Esophagus muscularis mucosa (tissue), 4 donors: ENCODE data around the gene TM9SF3. TPM values are rescaled to one million over a fixed set of nuclear protein-coding genes. Genes with fewer than 3 reads are reported as not detected.
A peak's percentile ranks its signal among the peaks of the same experiment; 100 is the strongest.
"Not testable (repeated sequence)": the region's sequence is repeated elsewhere in the genome, so short reads cannot be mapped to it uniquely, and the experiment has no call there.

Experiments used
- DNase-seq: peaks from one replicate; pipeline ENCODE4 v3.0.0-alpha.2; 2017; ENCODE audit errors: extremely low spot score
- H3K27ac ChIP-seq, 4 donors: fragments of 200-600 bp; sonication (generic); replicated peaks in 1 of 4; 1 replicate in 3 of 4; 2 replicates in 1 of 4; pipeline ENCODE4 v1.5.1; 2016 to 2019; ENCODE audit warnings: mild to moderate bottlenecking in 1 of 4
- H3K27me3 ChIP-seq, 4 donors: fragments of 200-600 bp; sonication (generic); one replicate each; pipeline versions ENCODE4 v1.5.1 to v1.6.0; 2016 to 2019
- H3K36me3 ChIP-seq, 4 donors: fragments of 200-600 bp; sonication (generic); one replicate each; pipeline ENCODE4 v1.5.1; 2016 to 2019
- H3K4me1 ChIP-seq, 4 donors: fragments of 200-600 bp; sonication (generic); one replicate each; pipeline ENCODE4 v1.5.1; 2016 to 2019
- H3K4me3 ChIP-seq, 4 donors: fragments of 200-600 bp; sonication (generic); 1 replicate in 2 of 4; 2 replicates in 2 of 4; pipeline ENCODE4 v1.5.1; 2016 to 2019; ENCODE audit warnings: mild to moderate bottlenecking in 4 of 4, moderate library complexity in 1 of 4
- H3K9me3 ChIP-seq, 4 donors: fragments of 200-600 bp; sonication (generic); 1 replicate in 3 of 4; 2 replicates in 1 of 4; pipeline ENCODE4 v1.5.1; 2016 to 2019
- CTCF ChIP-seq, 3 experiments: fragments of 200-600 bp in 2 of 3; fragments of 450-650 bp in 1 of 3; sonication (generic) in 2 of 3; IDR thresholded peaks; one replicate each; pipeline ENCODE4 v1.5.1; 2017 to 2019; ENCODE audit warnings: antibody characterized with exemption in 3 of 3, mild to moderate bottlenecking in 2 of 3, moderate library complexity in 1 of 3
- EP300 ChIP-seq: sonication (generic); formaldehyde crosslinking; IDR thresholded peaks from one replicate; pipeline ENCODE4 v1.6.1; 2017; ENCODE audit warnings: antibody characterized with exemption
- POLR2A ChIP-seq: fragments of 450-650 bp; IDR thresholded peaks from one replicate; pipeline ENCODE4 v1.6.1; 2017; ENCODE audit warnings: antibody characterized with exemption, moderate library complexity, mild to moderate bottlenecking, low read depth
- POLR2AphosphoS5 ChIP-seq, 2 donors: sonication (generic); formaldehyde crosslinking; IDR thresholded peaks; one replicate each; pipeline ENCODE4 v1.6.1; 2017; ENCODE audit warnings: antibody characterized with exemption in 2 of 2
- WGBS: methylation state at CpG from one replicate; pipeline ENCODE4 v1.1.5; 2018; 5-methylcytosine and 5-hydroxymethylcytosine counted together
- intact Hi-C: fragments of 100-400 bp; cut with DNase I; formaldehyde crosslinking; loops from one replicate; pipeline ENCODE4 v1.15.1; 2023
- total RNA-seq, 4 donors: library from RNA; depleted of rRNA; stranded (reverse); fragments of >200 nt; gene quantifications; one replicate each; pipeline versions ENCODE4 v1.1.0 to v1.2.1, GENCODE V29; 2016

The TM9SF3 gene
- total RNA-seq, 4 donors from 2014 or later = 72.0 to 110 (median 90.5) TPM

DNA sequence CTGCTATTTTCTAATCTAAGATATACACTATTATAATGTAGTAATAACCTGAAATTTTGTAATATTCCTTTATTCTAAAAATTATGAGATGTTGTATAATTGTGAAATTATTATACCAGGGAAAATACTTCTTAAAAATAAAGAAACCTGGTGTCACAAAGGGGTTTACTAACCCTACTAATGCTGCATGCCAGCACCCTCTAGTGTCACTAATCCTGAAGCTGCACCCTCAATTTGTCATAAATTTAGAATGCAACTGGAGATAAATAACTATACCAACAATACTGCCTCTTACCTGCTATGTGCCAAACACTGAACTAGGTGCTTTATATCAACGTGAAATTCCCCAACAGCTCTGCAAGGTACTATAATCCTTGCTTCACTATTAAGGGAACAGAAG lies 30.8 kb downstream of the TM9SF3 start:
- intact Hi-C loops = no loop called here
- peak; percentile 7 to 31 (median 21) for TF ChIP-seq CTCF (IDR thresholded peaks at IDR 0.05)
- no peak for TF ChIP-seq POLR2AphosphoS5 (IDR thresholded peaks at IDR 0.05)
- Histone ChIP-seq H3K27ac (no peak overlapping the region), H3K9me3 (no peaks in the 10 kb centered on the region), H3K4me3 (no peak overlapping the region), H3K4me1 (peaks cover 0 to 3% (median 0%) of the 10 kb centered on the region in 4 donors), H3K27me3 (no peaks in the 10 kb centered on the region), H3K36me3 (peaks cover 12 to 66% (median 51%) of the 10 kb centered on the region in 4 donors)
- 75% methylated on average over 1 of the region's 1 CpG for whole genome bisulfite sequencing
- DNase-seq = no peak

DNA sequence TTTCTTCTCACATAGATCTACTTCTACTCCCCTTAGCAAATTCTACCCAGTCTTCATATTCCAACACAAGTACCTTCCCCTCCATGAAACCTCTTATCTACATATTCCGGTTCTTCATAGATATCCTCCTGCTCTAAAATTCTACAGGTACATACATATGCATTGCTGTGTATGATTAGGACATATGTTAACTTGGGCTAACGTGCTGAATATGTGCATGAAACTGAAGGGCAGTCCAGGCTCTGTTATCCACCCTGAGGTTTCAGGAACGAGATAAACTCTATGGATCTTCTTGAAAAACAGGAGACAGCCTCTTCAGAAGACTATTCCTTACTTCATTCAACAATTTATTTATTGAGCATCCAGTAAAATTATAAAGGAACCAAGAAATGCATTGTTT lies 31.5 kb downstream of the TM9SF3 start:
- peaks cover 17 to 63% (median 52%) of the 10 kb centered on the region in 4 donors for H3K36me3 ChIP-seq
- no peak overlapping the region for H3K27ac ChIP-seq
- no peaks in the 10 kb centered on the region for H3K4me1 ChIP-seq
- no peaks in the 10 kb centered on the region for H3K27me3 ChIP-seq
- whole genome bisulfite sequencing = 93% methylated on average over 3 of the region's 3 CpGs
- no peak for TF ChIP-seq CTCF (IDR thresholded peaks at IDR 0.05)
- no peak for TF ChIP-seq EP300
- no peak for TF ChIP-seq POLR2A
- TF ChIP-seq POLR2AphosphoS5 (IDR thresholded peaks at IDR 0.05) = no peak
- no peak overlapping the region for H3K4me3 ChIP-seq
- intact Hi-C loops = no loop called here
- H3K9me3 ChIP-seq = no peaks in the 10 kb centered on the region
- DNase-seq = no peak

DNA sequence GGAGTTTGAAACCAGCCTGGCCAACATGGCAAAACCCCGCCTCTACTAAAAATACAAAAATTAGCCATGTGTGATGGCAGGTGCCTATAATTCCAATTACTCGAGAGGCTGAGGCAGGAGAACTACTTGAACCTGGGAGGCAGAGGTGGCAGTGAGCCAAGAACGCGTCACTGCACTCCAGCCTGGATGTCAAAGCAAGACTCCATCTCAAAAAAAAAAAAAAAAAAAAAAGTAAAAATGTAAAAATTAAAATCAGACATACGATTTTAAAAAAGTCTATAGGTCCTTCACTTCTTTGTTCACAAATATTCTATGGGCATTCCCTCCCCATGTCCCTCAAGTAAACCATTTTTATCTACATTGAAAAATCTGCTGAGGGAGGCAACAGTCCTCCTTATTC lies 38.2 kb downstream of the TM9SF3 start:
- intact Hi-C loops = no loop called here
- no peak overlapping the region for H3K4me3 ChIP-seq
- DNase-seq = no peak
- H3K27me3 ChIP-seq = no peaks in the 10 kb centered on the region
- no peak overlapping the region for H3K27ac ChIP-seq
- WGBS = 74% methylated on average over 5 of the region's 5 CpGs
- H3K9me3 ChIP-seq = no peaks in the 10 kb centered on the region
- peaks cover 32 to 81% (median 56%) of the 10 kb centered on the region in 4 donors for H3K36me3 ChIP-seq
- no peaks in the 10 kb centered on the region for H3K4me1 ChIP-seq
- TF ChIP-seq EP300 (no peak), CTCF (IDR thresholded peaks at IDR 0.05) (no peak), POLR2A (no peak), POLR2AphosphoS5 (IDR thresholded peaks at IDR 0.05) (no peak)

DNA sequence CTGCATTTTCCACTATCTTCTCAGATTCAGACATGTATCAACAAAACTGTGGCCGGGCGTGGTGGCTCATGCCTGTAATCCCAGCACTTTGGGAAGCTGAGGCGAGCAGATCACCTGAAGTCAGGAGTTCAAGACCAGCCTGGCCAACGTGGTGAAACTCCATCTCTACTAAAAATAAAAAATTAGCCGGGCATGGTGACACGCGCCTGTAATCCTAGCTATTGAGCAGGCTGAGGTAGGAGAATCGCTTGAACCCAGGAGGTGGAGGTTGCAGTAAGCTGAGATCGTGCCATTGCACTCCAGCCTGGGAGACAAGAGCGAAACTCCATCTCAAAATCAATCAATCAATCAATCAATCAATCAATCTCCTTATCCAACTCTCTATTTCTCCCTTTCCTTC lies 41.3 kb downstream of the TM9SF3 start:
- intact Hi-C loops, H3K4me1 ChIP-seq, H3K27me3 ChIP-seq, H3K27ac ChIP-seq, H3K4me3 ChIP-seq, DNase-seq, H3K9me3 ChIP-seq: not testable (repeated sequence)
- 93% methylated on average over 10 of the region's 10 CpGs for WGBS
- H3K36me3 ChIP-seq = peaks cover 24 to 75% (median 51%) of the 10 kb centered on the region in 4 donors

- Histone ChIP-seq H3K4me3 (no peak overlapping the region), H3K9me3 (no peaks in the 10 kb centered on the region), H3K27me3 (no peaks in the 10 kb centered on the region), H3K27ac (no peak overlapping the region), H3K36me3 (peaks cover 7 to 64% (median 42%) of the 10 kb centered on the region in 4 donors), H3K4me1 (no peaks in the 10 kb centered on the region)
- no peak for DNase-seq
- WGBS = 91% methylated on average over 2 of the region's 2 CpGs
- intact Hi-C loops = no loop called here
- TF ChIP-seq POLR2A = no peak
These were observed 44.9 kb downstream of the TM9SF3 start for GRCh38 chr10:96541921-96542320.

DNA sequence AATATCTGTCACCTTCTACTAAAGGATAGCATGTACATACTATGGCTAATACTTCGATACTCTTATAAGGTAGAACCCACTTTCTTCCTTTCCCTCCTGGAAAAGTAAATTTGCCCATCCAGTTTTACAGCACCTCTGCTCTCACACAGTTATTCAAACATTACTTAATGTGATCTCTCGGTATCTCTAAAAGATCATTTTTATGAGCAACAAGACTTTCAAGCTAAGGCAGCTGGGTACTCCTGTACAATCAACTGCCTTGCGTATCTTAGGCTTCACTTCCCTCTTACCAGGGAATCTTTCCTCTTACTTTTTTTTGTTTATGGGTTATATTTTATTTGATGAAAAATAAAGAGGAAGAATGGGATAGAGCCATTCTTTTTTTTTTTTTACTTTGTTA lies 46.6 kb downstream of the TM9SF3 start:
- Histone ChIP-seq H3K4me1 (no peaks in the 10 kb centered on the region), H3K27ac (no peak overlapping the region), H3K9me3 (no peaks in the 10 kb centered on the region), H3K36me3 (peaks cover 0 to 51% (median 30%) of the 10 kb centered on the region in 4 donors), H3K27me3 (no peaks in the 10 kb centered on the region), H3K4me3 (no peak overlapping the region)
- intact Hi-C loops = no loop called here
- 94% methylated on average over 3 of the region's 3 CpGs for WGBS
- no peak for DNase-seq
- no peak for TF ChIP-seq POLR2A
